ENCODE data around the gene SEC61B. TPM values are rescaled to one million over a fixed set of nuclear protein-coding genes. Genes with fewer than 3 reads are reported as not detected.
A peak's percentile ranks its signal among the peaks of the same experiment; 100 is the strongest.

SEC61B gene
- total RNA-seq (100 to 1,000 TPM in 7 of 9 donors, 10 to 100 TPM in 2; 33.2 to 296 (median 147) TPM), polyA plus RNA-seq (100 to 1,000 TPM; 206 to 371 (median 254) TPM)
- long read RNA-seq, donor 1, transcript SEC61B-201 (4 exons, 545 nt): major isoform, 379 of 414 reads
- long read RNA-seq, donor 1, partial matches to known transcripts: 31 of 414 reads
- long read RNA-seq, donor 1, other reads (novel, unspliced or antisense): 0 of 414 reads
- long read RNA-seq, donor 2, transcript SEC61B-201 (4 exons, 545 nt): major isoform, 191 of 223 reads
- long read RNA-seq, donor 2, partial matches to known transcripts: 31 of 223 reads
- long read RNA-seq, donor 2, other reads (novel, unspliced or antisense): 0 of 223 reads
- long read RNA-seq, donor 3, transcript SEC61B-201 (4 exons, 545 nt): major isoform, 224 of 300 reads
- long read RNA-seq, donor 3, transcript SEC61B-202 (2 exons, 687 nt): minor isoform, 13 of 300 reads
- long read RNA-seq, donor 3, partial matches to known transcripts: 62 of 300 reads
- long read RNA-seq, donor 3, other reads (novel, unspliced or antisense): 0 of 300 reads
- long read RNA-seq, donor 4, transcript SEC61B-201 (4 exons, 545 nt): major isoform, 244 of 247 reads
- long read RNA-seq, donor 4, partial matches to known transcripts: 3 of 247 reads
- long read RNA-seq, donor 4, other reads (novel, unspliced or antisense): 0 of 247 reads
- long read RNA-seq, donor 5, transcript SEC61B-201 (4 exons, 545 nt): major isoform, 210 of 217 reads
- long read RNA-seq, donor 5, partial matches to known transcripts: 5 of 217 reads
- long read RNA-seq, donor 5, other reads (novel, unspliced or antisense): 1 of 217 reads
- long read RNA-seq, donor 6, transcript SEC61B-201 (4 exons, 545 nt): major isoform, 151 of 153 reads
- long read RNA-seq, donor 6, partial matches to known transcripts: 0 of 153 reads
- long read RNA-seq, donor 6, other reads (novel, unspliced or antisense): 2 of 153 reads
- long read RNA-seq, donor 7, transcript SEC61B-201 (4 exons, 545 nt): major isoform, 165 of 198 reads
- long read RNA-seq, donor 7, partial matches to known transcripts: 32 of 198 reads
- long read RNA-seq, donor 7, other reads (novel, unspliced or antisense): 0 of 198 reads
- long read RNA-seq, donor 8, transcript SEC61B-201 (4 exons, 545 nt): major isoform, 289 of 320 reads
- long read RNA-seq, donor 8, partial matches to known transcripts: 28 of 320 reads
- long read RNA-seq, donor 8, other reads (novel, unspliced or antisense): 0 of 320 reads
- long read RNA-seq, donor 9, transcript SEC61B-201 (4 exons, 545 nt): major isoform, 160 of 195 reads
- long read RNA-seq, donor 9, partial matches to known transcripts: 31 of 195 reads
- long read RNA-seq, donor 9, other reads (novel, unspliced or antisense): 0 of 195 reads
- long read RNA-seq, donor 10, transcript SEC61B-201 (4 exons, 545 nt): major isoform, 104 of 121 reads
- long read RNA-seq, donor 10, partial matches to known transcripts: 17 of 121 reads
- long read RNA-seq, donor 10, other reads (novel, unspliced or antisense): 0 of 121 reads

DNA sequence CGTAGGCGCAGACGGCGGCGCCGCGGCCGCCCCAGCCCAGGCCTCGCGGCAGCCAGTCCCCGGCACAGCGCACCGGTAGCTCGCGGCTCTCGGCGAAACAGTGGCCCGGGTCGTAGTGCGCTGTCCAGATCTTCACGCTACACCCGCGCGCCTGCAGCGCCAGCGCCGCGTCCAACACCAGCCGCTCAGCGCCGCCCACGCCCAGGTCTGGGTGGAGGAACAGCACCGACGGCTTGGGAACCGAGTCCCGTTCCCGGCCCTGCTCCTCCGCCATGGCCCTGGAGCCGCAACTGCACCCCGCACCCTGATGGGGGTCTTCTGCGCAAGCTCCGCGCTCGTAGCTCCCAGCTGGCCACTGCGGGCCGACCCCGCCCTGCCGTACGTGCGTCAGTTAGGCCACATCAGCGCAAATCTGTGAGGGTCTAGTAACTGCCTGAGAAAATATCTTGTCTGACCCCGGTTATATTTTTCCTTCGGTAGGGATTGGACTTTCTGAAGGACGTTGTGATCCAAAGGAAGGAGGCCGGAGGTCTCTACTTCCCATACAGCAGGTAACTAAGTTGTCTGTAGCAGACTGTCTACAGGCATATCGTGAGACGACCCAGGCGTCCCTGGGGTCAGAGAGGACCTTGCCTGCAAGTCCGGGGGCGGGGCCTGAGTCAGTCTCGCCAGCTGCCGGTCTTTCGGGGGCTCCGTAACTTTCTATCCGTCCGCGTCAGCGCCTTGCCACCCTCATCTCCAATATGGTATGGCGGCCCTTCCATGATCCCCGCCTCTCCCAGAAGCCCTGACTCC lies at the start of gene SEC61B, which contains the start of gene ALG2:
Gene SEC61B (plus strand): TSS at position 662 of the 795 bp plus-strand sequence. CDS start 82 bp downstream, at position 744.
Gene ALG2 (minus strand): TSS at position 322 of the 795 bp plus-strand sequence. CDS start 48 bp downstream, at position 274.
- DNase-seq: peak; percentile 93 to 97 (median 96)
- Histone ChIP-seq H3K36me3 (replicated peaks in 1 of 2) (peaks cover 0 to 13% of the 10 kb centered on the region in 2 donors), H3K4me3 (peak within 1 kb of the TSS; percentile 88 to 98 (median 90)), H3K27me3 (no peaks in the 10 kb centered on the region), H3K4me1 (replicated peaks in 1 of 2) (peaks cover 18 to 64% of the 10 kb centered on the region in 2 donors), H3K9me3 (replicated peaks in 1 of 3) (no peaks in the 10 kb centered on the region), H3K27ac (peak within 1 kb of the TSS; percentile 93 to 98 (median 95))
- TF ChIP-seq, protein P1, sequence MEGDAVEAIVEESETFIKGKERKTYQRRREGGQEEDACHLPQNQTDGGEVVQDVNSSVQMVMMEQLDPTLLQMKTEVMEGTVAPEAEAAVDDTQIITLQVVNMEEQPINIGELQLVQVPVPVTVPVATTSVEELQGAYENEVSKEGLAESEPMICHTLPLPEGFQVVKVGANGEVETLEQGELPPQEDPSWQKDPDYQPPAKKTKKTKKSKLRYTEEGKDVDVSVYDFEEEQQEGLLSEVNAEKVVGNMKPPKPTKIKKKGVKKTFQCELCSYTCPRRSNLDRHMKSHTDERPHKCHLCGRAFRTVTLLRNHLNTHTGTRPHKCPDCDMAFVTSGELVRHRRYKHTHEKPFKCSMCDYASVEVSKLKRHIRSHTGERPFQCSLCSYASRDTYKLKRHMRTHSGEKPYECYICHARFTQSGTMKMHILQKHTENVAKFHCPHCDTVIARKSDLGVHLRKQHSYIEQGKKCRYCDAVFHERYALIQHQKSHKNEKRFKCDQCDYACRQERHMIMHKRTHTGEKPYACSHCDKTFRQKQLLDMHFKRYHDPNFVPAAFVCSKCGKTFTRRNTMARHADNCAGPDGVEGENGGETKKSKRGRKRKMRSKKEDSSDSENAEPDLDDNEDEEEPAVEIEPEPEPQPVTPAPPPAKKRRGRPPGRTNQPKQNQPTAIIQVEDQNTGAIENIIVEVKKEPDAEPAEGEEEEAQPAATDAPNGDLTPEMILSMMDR (IDR thresholded peaks at IDR 0.05): peak in 2 of 6 experiments; percentile 14 to 25
- TF ChIP-seq POLR2A (IDR thresholded peaks at IDR 0.05): peak; percentile 92 to 93
- intact Hi-C loops (cut with DNase I): no loop called here
- WGBS, 4 donors: 0% methylated on average over 26 to 70 of the region's 70 CpGs

- Histone ChIP-seq H3K9me3 (replicated peaks in 1 of 3) (no peaks in the 10 kb centered on the region), H3K27ac (no peak overlapping the region), H3K27me3 (no peaks in the 10 kb centered on the region), H3K4me3 (no peak overlapping the region), H3K4me1 (replicated peaks in 1 of 2) (no peaks in the 10 kb centered on the region), H3K36me3 (replicated peaks in 1 of 2) (no peaks in the 10 kb centered on the region)
- TF ChIP-seq, protein P1 (IDR thresholded peaks at IDR 0.05): no peak
- no peak for TF ChIP-seq POLR2A (IDR thresholded peaks at IDR 0.05)
- DNase-seq: no peak
- 78 to 83% (median 82%) methylated on average over 10 of the region's 10 CpGs for WGBS, 4 donors
- intact Hi-C loops (cut with DNase I): loop anchor here in 1 of 2 donors (10.0 kb wide), 1 partner anchor 1421 kb away; no protein-coding TSS in a partner anchor
Measured at GRCh38 chr9:99173570-99174504, 48.2 kb upstream of the SEC61B start.

All from adrenal gland (tissue), 19 donors.